PC-3 (cell line): Measurements from ENCODE around the gene IL25. TPM values are rescaled to one million over a fixed set of nuclear protein-coding genes. Genes with fewer than 3 reads are reported as not detected.

Experiments used
- ATAC-seq: fragments of 200-7000 bp; cut with Tn5 transposase; 2 replicates; pipeline ENCODE4 v1.9.1; 2020; ENCODE audit warnings: mild to moderate bottlenecking, moderate library complexity
- BruUV-seq: library from RNA; stranded (reverse); fragments of 400-500 nt; replicated peaks from 2 replicates; lab custom pipeline; 2021; lab: Mats Ljungman, UMichigan
- CTCF ChIA-PET: fragments of 300-600 bp; sonication (Branson Sonifier 250); formaldehyde crosslinking; loops from one replicate; lab custom pipeline; 2022; ENCODE audit warnings: antibody characterized with exemption; lab: Charles Lee
- POLR2A ChIA-PET: fragments of 300-600 bp; sonication (Branson Sonifier 250); formaldehyde crosslinking; loops from one replicate; lab custom pipeline; 2022; ENCODE audit warnings: antibody characterized with exemption; ENCODE audit not compliant: unreplicated experiment; lab: Charles Lee
- DNase-seq: peaks from one replicate; pipeline ENCODE4 v3.0.0-alpha.2; 2015
- H2AFZ ChIP-seq: fragments of 300-600 bp; sonication (generic); 2 replicates; pipeline ENCODE4 v1.6.0; 2016; ENCODE audit warnings: antibody characterized with exemption, low read length
- H3F3A ChIP-seq: fragments of 300-600 bp; sonication (generic); one replicate; pipeline ENCODE4 v1.6.0; 2017; ENCODE audit warnings: antibody characterized with exemption, low read length, control low read depth, mild to moderate bottlenecking; ENCODE audit not compliant: unreplicated experiment
- H3K27ac ChIP-seq: fragments of 300-600 bp; sonication (generic); 2 replicates; pipeline ENCODE4 v1.5.1; 2016; ENCODE audit warnings: mild to moderate bottlenecking, low read length
- H3K27me3 ChIP-seq: fragments of 300-600 bp; sonication (generic); 2 replicates; pipeline ENCODE4 v1.6.1; 2016; ENCODE audit warnings: low read length, mixed read lengths
- H3K36me3 ChIP-seq: fragments of 300-600 bp; sonication (generic); 2 replicates; pipeline ENCODE4 v1.6.1; 2016; ENCODE audit warnings: low read depth, mixed run types, low read length, mixed read lengths
- H3K4me1 ChIP-seq: fragments of 300-600 bp; sonication (generic); 2 replicates; pipeline ENCODE4 v1.5.1; 2016; ENCODE audit warnings: low read length; ENCODE audit not compliant: insufficient read depth
- H3K4me2 ChIP-seq: fragments of 300-600 bp; sonication (generic); 2 replicates; pipeline ENCODE4 v1.6.0; 2016; ENCODE audit warnings: low read length
- H3K4me3 ChIP-seq: fragments of 300-600 bp; sonication (generic); 2 replicates; pipeline ENCODE4 v1.5.1; 2016; ENCODE audit warnings: mild to moderate bottlenecking, low read length, mixed read lengths
- H3K79me2 ChIP-seq: fragments of 300-600 bp; sonication (generic); 2 replicates; pipeline ENCODE4 v1.6.1; 2017; ENCODE audit warnings: low read length, mixed read lengths
- H3K9ac ChIP-seq: fragments of 300-600 bp; sonication (generic); 2 replicates; pipeline ENCODE4 v1.6.0; 2016; ENCODE audit warnings: mild to moderate bottlenecking, low read length
- H3K9me2 ChIP-seq: fragments of 300-600 bp; sonication (generic); replicated peaks from 2 replicates; pipeline ENCODE4 v1.6.1; 2016; ENCODE audit warnings: mixed run types, low read length, mixed read lengths
- H3K9me3 ChIP-seq: fragments of 300-600 bp; sonication (generic); 2 replicates; pipeline ENCODE4 v1.6.1; 2016; ENCODE audit warnings: low read length, mixed read lengths
- H4K20me1 ChIP-seq: fragments of 300-600 bp; sonication (generic); 2 replicates; pipeline ENCODE4 v1.6.1; 2016; ENCODE audit warnings: low read length, mixed read lengths
- EZH2 ChIP-seq: fragments of 300-600 bp; sonication (generic); IDR thresholded peaks from one replicate; pipeline ENCODE4 v1.6.1; 2017; ENCODE audit warnings: antibody characterized with exemption, mild to moderate bottlenecking, low read length; ENCODE audit not compliant: unreplicated experiment
- EZH2phosphoT487 ChIP-seq: fragments of 300-600 bp; sonication (generic); IDR thresholded peaks from 2 replicates; pipeline ENCODE4 v1.6.1; 2018; ENCODE audit warnings: mild to moderate bottlenecking, antibody characterized with exemption, low read length, borderline replicate concordance
- intact Hi-C: fragments of 100-400 bp; cut with micrococcal nuclease; formaldehyde crosslinking; loops from 2 replicates; pipeline ENCODE4 v1.9.0; 2023
- total RNA-seq: library from RNA; depleted of rRNA; stranded (reverse); fragments of >200 nt; gene quantifications from 2 replicates; pipeline ENCODE4 v1.2.3, GENCODE V29; 2014
- TF ChIP-seq, protein P1 (sequence below): fragments of 300-600 bp; sonication (generic); conservative IDR thresholded peaks from 2 replicates; pipeline ENCODE4 v1.5.1; 2017; ENCODE audit warnings: antibody characterized with exemption, low read depth, mild to moderate bottlenecking, low read length

IL25 gene
- total RNA-seq, 1 experiment from 2014 or later: not detected

DNA sequence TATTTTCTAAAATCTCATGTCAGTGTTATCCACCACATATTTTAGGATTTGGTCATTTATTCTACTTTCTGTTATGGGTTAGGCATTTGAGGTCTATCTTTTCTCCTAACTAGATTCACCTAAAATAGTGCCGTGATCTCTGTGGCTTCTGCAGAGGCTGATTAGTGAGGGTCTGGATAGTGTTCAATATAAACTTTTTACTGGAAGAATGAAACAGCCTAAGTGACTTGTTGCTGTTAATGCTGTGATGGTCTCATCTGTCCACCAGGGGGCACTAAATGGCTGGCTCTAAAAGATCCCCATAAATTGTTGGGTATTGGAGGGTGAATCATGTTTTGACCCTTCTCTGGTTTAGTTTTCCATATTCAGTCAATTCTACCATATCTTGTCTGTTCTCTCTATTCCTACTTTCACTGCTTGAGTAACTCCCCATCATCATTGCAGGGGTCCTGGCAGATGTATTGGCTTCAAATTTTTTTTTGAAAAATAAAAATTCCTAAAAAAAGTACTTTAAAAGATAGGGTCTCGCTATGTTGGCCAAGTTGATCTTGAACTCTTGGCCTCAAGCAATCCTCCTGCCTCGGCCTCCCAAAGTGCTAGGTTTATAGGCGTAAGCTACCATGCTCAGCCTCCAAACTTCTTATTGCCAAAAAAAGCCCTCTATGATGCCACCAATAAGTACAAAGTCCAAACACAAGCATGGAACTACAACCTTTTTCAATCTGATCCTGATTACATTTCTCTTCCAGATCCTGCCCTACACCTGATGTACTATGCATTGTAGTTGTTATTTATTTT lies 44.5 kb upstream of the IL25 start:
- Histone ChIP-seq H2AFZ (no peak overlapping the region), H3K9me3 (no peaks in the 10 kb centered on the region), H3K36me3 (peaks cover 19% of the 10 kb centered on the region), H3K9me2 (no peaks in the 10 kb centered on the region), H3K4me3 (no peak overlapping the region), H3F3A (peaks cover 3% of the 10 kb centered on the region), H3K79me2 (peaks cover 10% of the 10 kb centered on the region), H3K4me1 (peaks cover 4% of the 10 kb centered on the region), H3K4me2 (no peak overlapping the region), H3K9ac (no peak overlapping the region), H3K27me3 (no peaks in the 10 kb centered on the region; the same call in 1 of the 2 replicates), H4K20me1 (peaks cover 2% of the 10 kb centered on the region; the same call in 1 of the 2 replicates), H3K27ac (no peak overlapping the region)
- POLR2A ChIA-PET: no interaction called here
- DNase-seq: peak; percentile 79
- CTCF ChIA-PET: interaction anchor here (0.6 kb wide), 1 partner anchor 27 kb away, joined by 8 read pairs; no protein-coding TSS in a partner anchor
- ATAC-seq: peak; percentile 72
- BruUV-seq: no TSS peak
- intact Hi-C loops: loop anchor here (1.0 to 5.0 kb wide), 3 partner anchors 52 to 129 kb away; no protein-coding TSS in a partner anchor
- TF ChIP-seq, protein P1, sequence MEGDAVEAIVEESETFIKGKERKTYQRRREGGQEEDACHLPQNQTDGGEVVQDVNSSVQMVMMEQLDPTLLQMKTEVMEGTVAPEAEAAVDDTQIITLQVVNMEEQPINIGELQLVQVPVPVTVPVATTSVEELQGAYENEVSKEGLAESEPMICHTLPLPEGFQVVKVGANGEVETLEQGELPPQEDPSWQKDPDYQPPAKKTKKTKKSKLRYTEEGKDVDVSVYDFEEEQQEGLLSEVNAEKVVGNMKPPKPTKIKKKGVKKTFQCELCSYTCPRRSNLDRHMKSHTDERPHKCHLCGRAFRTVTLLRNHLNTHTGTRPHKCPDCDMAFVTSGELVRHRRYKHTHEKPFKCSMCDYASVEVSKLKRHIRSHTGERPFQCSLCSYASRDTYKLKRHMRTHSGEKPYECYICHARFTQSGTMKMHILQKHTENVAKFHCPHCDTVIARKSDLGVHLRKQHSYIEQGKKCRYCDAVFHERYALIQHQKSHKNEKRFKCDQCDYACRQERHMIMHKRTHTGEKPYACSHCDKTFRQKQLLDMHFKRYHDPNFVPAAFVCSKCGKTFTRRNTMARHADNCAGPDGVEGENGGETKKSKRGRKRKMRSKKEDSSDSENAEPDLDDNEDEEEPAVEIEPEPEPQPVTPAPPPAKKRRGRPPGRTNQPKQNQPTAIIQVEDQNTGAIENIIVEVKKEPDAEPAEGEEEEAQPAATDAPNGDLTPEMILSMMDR: peak; percentile 92
- no peak for TF ChIP-seq EZH2

DNA sequence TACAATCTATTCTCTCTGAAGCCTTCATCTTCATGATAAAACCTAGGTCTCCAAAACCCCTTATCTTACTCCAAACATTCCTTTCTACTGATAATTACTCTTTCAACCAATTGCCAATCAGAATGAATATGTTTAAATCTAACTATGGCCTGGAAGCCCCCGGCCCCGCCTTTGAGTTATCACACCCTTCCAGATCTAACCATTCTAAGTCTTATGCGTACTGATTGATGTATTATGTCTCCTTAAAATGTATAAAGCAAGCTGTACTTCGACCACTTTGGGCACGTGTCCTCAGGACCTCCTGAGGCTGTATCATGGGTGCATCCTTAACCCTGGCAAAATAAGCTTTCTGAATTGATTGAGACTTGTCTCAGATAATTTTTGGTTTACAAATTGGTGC lies 37.0 kb upstream of the IL25 start:
- H3K4me2 ChIP-seq: no peak overlapping the region
- H2AFZ ChIP-seq: no peak overlapping the region
- H3K79me2 ChIP-seq: no peaks in the 10 kb centered on the region
- TF ChIP-seq EZH2 (no peak), EZH2phosphoT487 (no peak)
- TF ChIP-seq, protein P1: no peak
- no peaks in the 10 kb centered on the region for H3K36me3 ChIP-seq
- H3K9me2 ChIP-seq: no peaks in the 10 kb centered on the region
- H3K4me1 ChIP-seq: no peaks in the 10 kb centered on the region
- intact Hi-C loops: no loop called here
- no peaks in the 10 kb centered on the region for H3F3A ChIP-seq
- CTCF ChIA-PET: no interaction called here
- H3K27me3 ChIP-seq: no peaks in the 10 kb centered on the region; the same call in 1 of the 2 replicates
- no peak overlapping the region for H3K27ac ChIP-seq
- ATAC-seq (no peak), DNase-seq (no peak)
- BruUV-seq: no TSS peak
- H3K9me3 ChIP-seq: peaks cover 19% of the 10 kb centered on the region; the same call in 1 of the 2 replicates
- H3K9ac ChIP-seq: no peak overlapping the region
- H4K20me1 ChIP-seq: no peaks in the 10 kb centered on the region
- POLR2A ChIA-PET: interaction anchor here (0.5 kb wide), 1 partner anchor 32 kb away, joined by 3 read pairs; no protein-coding TSS in a partner anchor
- no peak overlapping the region for H3K4me3 ChIP-seq
